Globus pallidus (tissue), 1 donor: ENCODE results near the gene NOP16.
"Not testable (repeated sequence)": the region's sequence is repeated elsewhere in the genome, so short reads cannot be mapped to it uniquely, and the experiment has no call there.

ENCODE experiments used
- DNase-seq: peaks from one replicate; pipeline ENCODE4 v3.0.0-alpha.2; 2015; ENCODE audit warnings: low spot score

NOP16 gene

DNA sequence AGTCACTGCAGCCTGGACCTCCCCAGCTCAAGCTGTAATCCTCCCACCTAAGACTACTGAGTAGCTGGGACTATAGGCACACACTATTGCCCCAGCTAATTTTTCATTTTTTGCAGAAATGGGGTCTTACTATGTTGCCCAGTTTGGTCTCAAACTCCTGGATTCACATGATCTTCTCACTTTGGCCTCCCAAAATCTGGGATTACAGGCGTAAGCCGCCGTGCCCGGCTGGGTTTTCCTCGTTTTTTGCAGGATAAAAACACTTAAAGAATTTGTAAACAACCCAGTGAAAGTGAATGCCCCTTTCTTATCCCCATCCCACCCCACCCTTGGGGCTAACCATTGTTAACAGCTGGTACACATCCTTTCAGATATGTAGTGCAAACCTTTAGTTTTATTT lies 20.2 kb upstream of the NOP16 start:
- no peak for DNase-seq

DNA sequence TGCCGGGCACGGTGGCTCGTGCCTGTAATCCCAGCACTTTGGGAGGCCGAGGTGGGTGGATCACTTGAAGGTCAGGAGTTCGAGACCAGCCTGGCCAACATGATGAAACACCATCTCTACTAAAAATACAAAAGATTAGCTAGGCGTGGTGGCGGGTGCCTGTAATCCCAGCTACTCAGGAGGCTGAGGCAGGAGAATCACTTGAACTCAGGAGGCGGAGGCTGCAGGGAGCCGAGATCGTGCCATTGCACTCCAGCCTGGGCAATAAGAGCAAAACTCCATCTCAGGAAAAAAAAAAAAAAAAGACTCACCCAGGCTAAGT lies 19.8 kb upstream of the NOP16 start:
- DNase-seq = not testable (repeated sequence)

DNA sequence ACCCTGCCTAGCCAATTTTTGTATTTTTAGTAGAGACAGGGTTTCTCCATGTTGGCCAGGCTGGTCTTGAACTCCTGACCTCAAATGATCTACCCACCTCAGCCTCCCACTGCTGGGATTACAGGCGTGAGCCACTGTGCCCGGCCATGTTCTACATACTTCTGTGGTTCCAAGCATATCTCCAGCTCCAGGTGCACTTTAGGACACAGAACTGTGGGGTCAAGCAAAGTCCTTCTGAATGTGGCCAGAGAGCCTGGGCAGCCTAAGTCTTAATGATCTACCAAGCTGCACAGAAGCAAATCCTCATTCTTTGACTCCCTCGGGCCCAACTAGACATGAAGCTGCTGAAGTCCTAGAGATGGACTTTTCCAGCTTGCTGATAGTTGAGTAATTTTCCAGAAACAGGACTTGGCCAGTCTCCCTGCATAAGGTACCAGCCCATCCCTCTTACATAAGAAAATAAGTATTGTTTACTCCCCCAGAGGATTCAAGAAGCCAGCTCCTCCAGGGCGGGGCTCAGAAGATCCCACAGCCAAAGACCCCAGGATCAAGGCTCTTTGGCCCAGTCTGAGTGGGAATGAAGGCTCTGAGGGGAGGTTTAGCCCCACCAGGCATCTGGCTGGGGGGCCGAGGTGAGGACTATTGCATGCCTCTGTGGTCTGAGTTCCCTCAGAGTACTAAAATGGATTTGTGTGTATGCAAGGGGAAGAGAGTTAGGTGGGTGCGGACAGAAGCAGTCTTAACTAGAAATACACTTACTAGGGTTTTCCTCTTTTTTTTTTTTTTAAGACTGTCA lies 19.3 kb upstream of the NOP16 start:
- DNase-seq = no peak

- no peak for DNase-seq
Measured at GRCh38 chr5:176406436-176407052, 18.1 kb upstream of the NOP16 start.

DNA sequence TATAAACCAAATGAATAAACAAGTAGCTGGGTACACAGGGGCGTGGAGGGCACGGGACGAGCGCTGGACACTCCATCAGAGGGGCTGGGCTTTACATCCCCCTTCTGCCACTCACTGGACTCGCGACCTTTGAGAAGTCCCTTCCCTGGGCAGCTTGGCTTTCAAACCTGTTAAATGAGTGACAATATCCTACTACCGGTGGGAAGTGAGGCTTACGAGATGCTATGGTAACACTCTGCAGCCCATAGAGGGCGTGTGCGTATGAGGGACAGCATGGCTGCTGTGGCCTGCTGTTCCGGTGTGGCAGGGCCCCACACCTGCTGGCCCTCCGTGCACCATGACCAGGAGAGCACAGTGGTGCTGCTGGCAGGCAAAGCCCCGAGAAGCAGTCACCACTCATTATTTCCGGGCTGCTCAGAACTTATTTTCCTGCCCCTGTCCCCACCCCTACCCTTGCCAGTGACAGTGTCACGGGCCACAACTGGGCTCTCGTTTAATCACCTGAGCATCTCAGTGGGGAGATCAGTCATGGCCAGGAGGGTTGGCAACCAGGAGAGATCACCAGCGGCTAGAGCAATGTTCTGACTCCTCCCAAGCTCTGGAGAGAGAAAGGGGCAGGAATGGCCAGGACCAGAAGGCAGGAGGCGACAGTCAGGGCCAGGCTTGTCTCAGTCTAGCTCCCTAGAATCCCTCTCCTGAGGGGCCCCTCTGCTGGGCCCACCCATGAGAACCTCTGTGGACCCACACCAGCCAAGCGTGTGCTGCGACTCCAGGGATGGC lies 17.4 kb upstream of the NOP16 start:
- no peak for DNase-seq

- DNase-seq = no peak
Measured at GRCh38 chr5:176401281-176402205, 13.1 kb upstream of the NOP16 start.

DNA sequence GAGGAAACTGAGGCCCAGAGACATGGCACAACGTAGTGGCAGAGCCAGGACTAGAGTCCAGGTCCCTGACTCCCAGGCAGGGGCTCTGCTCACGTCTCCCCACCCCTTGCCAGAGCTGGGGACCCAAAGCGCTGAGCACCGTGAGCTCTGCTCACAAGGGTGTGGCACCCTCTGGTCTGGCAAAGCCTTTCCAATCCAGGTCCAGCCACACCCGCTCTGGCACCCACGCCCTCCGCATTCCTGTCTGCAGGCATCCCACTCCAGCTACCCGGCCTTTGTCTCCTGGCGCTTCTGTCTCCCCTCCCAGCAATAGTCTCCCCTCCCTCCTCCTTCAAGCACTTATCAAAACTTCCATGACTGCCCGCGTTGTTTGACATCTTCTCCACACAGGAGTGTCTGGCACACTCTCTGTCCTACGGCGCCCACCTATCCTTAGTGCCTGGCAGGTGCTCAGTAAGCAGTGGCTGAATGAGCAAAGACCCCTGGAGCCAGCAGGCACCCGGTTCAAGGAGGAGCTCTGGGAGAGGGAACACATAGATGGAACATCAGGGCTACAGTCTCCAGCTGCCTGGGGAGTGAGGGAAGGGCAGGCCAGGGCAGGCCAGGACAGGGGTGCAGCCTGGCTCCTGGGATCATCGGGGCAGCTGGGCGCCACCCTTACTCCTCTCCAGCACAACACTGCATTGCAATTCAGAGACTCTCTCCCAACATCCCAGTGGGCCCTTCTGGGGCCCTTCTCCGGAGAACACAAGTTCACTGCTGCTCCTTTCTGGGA lies 12.2 kb upstream of the NOP16 start:
- no peak for DNase-seq

DNA sequence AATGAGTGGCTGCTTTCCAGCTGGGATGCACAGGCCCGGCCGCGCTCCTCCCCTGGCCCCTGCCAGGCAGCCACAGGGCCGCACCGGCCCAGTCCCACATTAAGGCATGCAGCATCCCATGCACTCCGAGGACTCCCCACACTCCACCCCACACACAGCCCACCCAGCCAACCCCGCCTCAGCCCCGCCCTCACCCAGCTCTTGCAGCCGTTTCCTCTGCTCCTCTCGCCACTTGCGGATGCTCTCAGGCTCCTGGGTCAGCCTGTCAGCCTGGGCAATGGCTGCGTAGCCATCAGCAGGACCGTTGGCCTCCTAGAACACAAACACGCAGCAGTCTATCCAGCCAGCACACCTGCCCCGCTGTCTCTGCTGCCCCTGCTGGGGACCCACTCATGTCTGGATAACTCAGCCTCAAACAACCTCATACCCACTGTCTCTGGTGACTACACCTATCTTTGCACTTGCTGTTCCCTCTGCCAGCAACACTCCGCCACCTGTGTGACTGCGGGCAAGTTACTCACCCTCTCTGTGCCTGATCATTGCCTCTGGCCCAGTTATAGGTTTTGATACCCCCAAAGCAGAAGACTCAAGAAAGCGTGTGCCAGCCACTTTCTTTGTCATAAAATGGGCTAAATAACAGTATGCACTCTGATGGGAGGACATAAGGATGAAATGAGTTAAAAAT lies 9.5 kb upstream of the NOP16 start:
- DNase-seq = no peak

GRCh38 chr5:176396330-176396729 lies 7.9 kb upstream of the NOP16 start:
- no peak for DNase-seq

DNA sequence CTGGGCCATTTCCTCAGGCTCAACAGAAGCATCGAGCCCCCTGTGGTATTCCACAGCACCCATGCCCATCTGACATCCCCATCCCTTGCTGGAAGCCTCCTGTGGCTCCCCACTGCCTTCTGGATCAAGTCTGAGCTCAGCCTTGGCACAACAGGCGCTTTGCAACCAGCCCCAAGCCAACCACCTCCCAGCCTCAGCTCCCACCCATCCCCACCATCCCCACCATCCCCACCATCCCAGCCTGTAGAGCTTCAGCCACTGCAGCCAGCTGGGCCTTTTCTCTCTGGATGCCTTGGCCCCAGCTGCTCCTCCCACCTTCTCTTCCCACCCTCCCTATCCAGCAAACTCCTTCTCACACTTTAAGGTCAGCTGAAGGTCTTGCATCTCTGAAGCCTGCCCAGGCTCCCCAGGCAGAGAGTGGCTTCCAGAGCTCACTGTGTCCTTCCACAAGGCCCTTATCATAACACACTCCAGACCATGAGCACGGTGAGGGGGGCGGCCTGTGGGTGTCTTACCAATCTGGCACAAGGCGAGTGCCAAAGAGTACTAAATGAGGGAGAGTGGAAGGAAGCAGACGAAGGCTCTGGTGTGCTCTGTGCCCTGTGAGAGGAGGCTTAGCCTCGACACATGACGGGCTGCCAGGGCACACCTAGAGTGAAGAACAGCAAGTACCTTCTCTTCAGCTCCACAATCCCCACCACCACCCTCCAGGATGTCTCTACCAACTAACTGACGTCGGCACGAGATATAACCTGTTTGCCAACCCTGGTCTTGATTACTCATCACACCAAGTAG lies 6.7 kb upstream of the NOP16 start:
- DNase-seq = no peak

DNA sequence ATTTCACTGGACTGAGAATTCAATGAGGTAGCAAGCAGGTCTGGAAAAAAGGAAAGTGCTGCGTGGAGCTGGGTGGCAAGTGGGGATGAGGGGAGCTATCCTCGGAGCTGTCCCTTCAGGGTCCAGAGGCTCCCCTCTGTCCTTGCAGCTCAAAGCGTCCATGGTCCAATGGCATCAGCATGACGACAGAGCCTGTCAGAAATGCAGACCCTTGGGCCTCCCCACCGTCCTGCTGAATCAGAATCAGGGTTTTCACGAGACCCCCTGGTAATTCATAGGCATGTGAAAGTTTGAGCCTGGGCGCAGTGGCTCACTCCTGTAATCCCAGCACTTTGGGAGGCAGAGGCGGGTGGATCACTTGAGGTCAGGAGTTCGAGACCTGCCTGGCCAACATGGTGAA lies 5.7 kb upstream of the NOP16 start:
- DNase-seq = no peak

- DNase-seq = no peak
Measured at GRCh38 chr5:176392526-176392925, 4.1 kb upstream of the NOP16 start.

DNA sequence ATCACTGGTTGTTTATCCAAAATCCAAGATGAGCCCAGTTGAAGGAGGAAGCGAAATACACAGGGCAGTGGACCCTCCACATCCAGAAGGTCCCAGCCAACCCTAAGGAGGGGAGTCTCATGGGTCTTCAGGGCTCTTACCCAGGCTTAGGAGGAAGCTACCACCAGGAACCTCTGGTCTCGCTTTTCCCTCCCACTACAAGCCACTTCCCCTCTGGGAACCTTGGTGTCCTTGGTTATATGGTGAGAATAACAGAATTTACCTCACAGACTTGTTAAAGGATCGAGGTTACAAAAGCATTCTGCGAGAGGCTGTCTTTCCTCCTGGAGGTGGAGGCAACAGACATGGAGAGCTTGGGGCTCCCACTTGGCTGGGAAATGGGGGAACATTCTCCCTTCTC lies 3.6 kb upstream of the NOP16 start:
- DNase-seq = no peak

DNA sequence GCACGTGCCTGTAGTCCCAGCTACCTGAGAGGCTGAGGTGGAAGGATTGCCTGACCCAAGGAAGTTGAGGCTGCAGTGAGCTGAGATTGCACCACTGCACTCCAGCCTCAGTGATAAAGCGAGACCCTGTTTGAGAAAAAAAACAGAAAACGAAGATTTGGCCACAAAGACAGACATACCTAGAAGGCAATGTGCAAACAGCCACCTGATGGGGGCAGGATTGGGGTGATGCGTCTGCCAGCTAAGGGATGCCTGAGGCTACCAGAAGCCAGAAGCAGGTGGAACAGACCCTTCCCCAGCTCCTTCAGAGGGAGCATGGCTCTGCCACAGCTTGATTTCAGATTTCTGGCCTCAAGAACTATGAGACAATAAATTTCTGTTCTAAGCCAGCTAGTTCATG lies 3.1 kb upstream of the NOP16 start:
- DNase-seq = no peak

- no peak for DNase-seq
Measured at GRCh38 chr5:176389135-176390123, 1.0 kb upstream of the NOP16 start.

DNA sequence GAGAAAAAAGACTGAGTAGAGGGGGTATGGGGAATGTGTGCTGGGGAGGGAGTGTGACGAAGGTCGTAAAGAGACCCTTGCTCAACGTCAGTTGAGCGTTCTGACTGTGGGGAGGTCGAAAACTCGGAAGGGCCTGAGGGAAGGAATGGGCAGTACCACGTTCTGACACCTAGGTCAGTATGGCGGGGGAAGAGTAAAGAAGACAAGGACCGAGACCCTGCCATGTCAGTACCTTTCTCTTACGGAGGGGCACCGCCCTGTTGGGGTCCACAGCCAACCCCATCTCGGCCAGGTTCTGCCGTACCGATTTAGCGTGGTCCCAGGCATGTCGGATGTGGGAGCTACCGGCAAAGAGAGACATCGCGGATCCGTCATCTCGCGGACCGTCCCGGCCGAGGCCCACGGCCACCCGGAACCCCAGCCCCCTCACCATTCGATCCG lies 375 bp downstream of the NOP16 start:
- no peak for DNase-seq

- DNase-seq = no peak
Measured at GRCh38 chr5:176387384-176387925, 943 bp downstream of the NOP16 start.

GRCh38 chr5:176386491-176386890 lies 1.9 kb downstream of the NOP16 start:
- DNase-seq = no peak
